ENCODE data around the gene CYP2U1. TPM values are rescaled to one million over a fixed set of nuclear protein-coding genes. Genes with fewer than 3 reads are reported as not detected.

The CYP2U1 gene
- 5.8 and 29.3 TPM in 2 replicates for total RNA-seq

DNA sequence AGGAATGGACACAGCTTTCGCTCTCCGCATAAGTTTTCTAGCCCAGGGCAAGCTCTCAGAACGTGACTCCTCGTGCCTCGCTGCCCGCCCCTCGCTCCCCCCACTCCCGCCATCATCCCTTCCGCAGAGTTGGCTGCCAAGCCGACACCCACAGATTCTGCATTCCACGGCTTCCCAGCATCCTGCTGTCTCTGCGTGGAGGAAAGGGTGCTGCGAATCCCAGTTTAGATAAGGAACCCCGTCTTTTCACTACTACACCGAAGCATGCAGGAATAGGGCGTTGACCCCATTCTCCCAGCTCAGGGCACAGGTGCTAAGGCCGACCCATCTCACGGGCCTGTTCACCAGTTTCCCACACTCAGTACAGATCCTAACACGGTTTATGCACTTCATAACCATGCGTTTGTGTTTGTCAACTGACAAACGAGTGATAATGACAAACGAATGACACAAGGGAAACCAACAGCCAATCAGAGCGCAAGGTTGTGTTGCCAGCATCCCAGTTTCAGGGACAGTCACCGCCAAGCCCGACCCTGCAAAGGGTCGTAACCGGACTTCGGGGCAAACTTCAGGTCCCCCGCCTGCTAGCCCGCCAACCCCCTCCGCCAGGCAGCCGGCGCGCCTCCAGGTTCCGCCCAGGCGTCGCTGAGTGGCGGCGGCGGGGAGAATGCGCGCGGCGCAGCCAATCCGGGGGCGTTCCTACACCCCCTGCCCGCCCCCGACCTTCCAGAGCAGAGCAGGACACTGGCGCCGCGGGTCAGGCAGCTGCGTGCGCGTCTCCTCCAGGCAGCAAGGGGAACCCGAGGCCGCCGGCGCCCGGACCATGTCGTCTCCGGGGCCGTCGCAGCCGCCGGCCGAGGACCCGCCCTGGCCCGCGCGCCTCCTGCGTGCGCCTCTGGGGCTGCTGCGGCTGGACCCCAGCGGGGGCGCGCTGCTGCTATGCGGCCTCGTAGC, at the start of gene CYP2U1:
Gene CYP2U1 (plus strand): TSS at position 729 of the 954 bp plus-strand sequence. CDS start 95 bp downstream, at position 824.

DNA sequence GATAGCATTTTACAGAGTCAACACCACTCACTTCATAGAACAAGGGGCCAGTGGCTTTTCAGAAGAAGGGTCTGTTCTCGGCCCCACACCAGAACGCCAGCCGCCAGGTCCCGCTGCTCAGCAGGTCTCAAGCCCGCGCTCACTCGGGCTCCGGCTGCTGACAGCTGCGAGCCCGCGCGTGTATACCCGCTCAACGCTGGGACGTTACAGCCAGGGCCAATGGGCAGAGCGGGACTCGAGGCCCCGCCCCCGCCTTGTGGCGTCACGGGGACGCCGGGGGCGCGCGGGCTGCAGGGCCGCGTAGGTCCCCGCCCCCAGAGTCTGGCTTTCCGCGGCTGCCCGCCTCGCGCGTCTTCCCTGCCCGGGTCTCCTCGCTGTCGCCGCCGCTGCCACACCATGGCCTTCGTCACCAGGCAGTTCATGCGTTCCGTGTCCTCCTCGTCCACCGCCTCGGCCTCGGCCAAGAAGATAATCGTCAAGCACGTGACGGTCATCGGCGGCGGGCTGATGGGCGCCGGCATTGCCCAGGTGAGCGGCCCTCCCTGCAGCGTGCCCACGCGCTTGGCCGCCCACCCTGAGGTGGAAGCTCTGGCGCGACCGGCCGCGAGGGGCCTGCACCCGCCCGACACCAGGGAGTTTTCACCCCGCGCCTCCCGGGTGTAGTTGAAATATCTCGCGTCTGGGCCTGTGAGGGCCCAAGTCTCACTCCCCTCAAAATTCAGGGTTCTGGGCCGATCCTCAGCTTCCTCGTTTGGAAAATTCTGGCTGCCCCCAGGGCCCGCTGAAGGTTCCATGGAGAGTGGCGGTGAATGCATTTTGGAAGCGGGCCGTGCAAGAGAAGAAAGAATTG, 58.4 kb downstream of the CYP2U1 start, which contains the start of gene HADH:
Gene HADH (plus strand): TSS at position 353 of the 850 bp plus-strand sequence. CDS start 44 bp downstream, at position 397.

Other genes with a start within 250 kb of the CYP2U1 start
- gene PAPSS1, start 211.3 kb upstream of the CYP2U1 start, total RNA-seq, result 73.9 and 94.7 TPM in 2 replicates
- 153 and 221 TPM in 2 replicates for gene SGMS2, start 106.6 kb upstream of the CYP2U1 start, total RNA-seq
- 7.3 and 15.3 TPM in 2 replicates for gene HADH, start 58.3 kb downstream of the CYP2U1 start, total RNA-seq
- 0.28 and 0.77 TPM in 2 replicates for gene LEF1, start 237.4 kb downstream of the CYP2U1 start, total RNA-seq

Measured in regular cardiac myocyte (primary cell).